Measurements from ENCODE around the gene AGBL1. TPM values are rescaled to one million over a fixed set of nuclear protein-coding genes. Genes with fewer than 3 reads are reported as not detected.

The AGBL1 gene
- total RNA-seq, 6 experiments from 2014 or later = not detected

GRCh38 chr15:86275361-86275760 is 195.7 kb downstream of the AGBL1 start:
- Histone ChIP-seq H3K9me3 (no peaks in the 10 kb centered on the region), H3K4me3 (no peak overlapping the region), H3K27ac (no peak overlapping the region), H3K4me1 (no peaks in the 10 kb centered on the region), H3K27me3 (no peaks in the 10 kb centered on the region), H3K36me3 (no peaks in the 10 kb centered on the region)
- intact Hi-C loops (cut with DNase I) = no loop called here
- WGBS (ENCODE audit: insufficient coverage, low coverage, low lambda C conversion rate, missing lambda C conversion rate) = 75% methylated on average over 1 of the region's 1 CpG
- no peak for ATAC-seq
- no peak for DNase-seq
- TF ChIP-seq CTCF (IDR thresholded peaks at IDR 0.05) (no peak), POLR2A (IDR thresholded peaks at IDR 0.05) (no peak)

DNA sequence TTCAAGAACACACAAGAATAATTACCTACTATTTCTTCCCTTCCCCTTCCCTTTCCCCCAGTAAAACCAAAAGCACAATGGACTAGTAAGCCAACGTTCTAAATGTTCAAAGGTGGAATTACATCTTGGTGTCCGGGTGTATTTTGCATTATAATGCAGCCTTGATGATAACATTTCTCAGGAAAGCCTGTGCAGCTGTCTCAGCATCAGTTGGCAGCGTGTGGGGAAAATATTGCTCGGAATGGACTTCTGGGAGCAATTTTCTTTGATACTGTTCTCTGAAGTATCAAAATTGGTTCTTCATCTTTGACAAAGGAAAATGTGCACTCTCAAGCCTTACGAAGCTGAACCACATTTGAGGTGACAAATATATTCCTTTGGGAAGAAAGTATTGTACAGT is 198.9 kb downstream of the AGBL1 start:
- intact Hi-C loops (cut with DNase I) = no loop called here
- WGBS (ENCODE audit: insufficient coverage, low coverage, low lambda C conversion rate, missing lambda C conversion rate) = 48% methylated on average over 5 of the region's 5 CpGs

GRCh38 chr15:86284635-86285034 is 205.0 kb downstream of the AGBL1 start:
- H3K9me3 ChIP-seq = no peaks in the 10 kb centered on the region
- DNase-seq = no peak
- intact Hi-C loops (cut with DNase I) = no loop called here
- H3K27me3 ChIP-seq = no peaks in the 10 kb centered on the region
- TF ChIP-seq POLR2A (IDR thresholded peaks at IDR 0.05) = no peak
- no peak for TF ChIP-seq CTCF (IDR thresholded peaks at IDR 0.05)
- no peak for ATAC-seq
- no peaks in the 10 kb centered on the region for H3K36me3 ChIP-seq
- H3K4me3 ChIP-seq = no peak overlapping the region
- no peak overlapping the region for H3K27ac ChIP-seq
- no peaks in the 10 kb centered on the region for H3K4me1 ChIP-seq

More for the DNA sequence above, 198.9 kb downstream of the AGBL1 start:
- H3K27ac ChIP-seq = no peak overlapping the region
- TF ChIP-seq CTCF (IDR thresholded peaks at IDR 0.05) = no peak
- TF ChIP-seq POLR2A (IDR thresholded peaks at IDR 0.05) = no peak
- H3K27me3 ChIP-seq = no peaks in the 10 kb centered on the region
- H3K4me3 ChIP-seq = no peak overlapping the region
- H3K4me1 ChIP-seq = no peaks in the 10 kb centered on the region
- no peaks in the 10 kb centered on the region for H3K9me3 ChIP-seq
- H3K36me3 ChIP-seq = no peaks in the 10 kb centered on the region
- ATAC-seq (no peak), DNase-seq (no peak)

DNA sequence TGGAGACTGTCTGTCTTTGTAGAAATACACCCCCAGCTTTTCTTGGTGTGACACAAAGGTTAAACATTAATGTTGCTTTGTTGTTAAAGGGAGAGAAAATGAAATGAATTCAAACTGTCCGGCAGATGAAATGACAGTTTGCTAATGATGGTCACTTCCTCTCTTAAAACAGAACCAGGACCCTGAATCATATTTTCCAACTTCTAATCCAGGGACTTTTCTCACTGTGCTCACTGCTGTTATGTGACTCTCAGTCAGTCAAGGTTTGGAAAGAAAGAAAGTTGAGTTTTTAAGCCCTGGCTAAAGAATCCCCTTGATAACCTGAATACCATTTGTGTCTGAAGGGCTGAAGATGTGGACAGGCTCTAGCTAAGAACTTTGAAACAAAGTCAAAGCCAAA is 215.8 kb downstream of the AGBL1 start:
- intact Hi-C loops (cut with DNase I) = no loop called here
- 44% methylated on average over 1 of the region's 1 CpG for WGBS (ENCODE audit: insufficient coverage, low coverage, low lambda C conversion rate, missing lambda C conversion rate)
- ATAC-seq (no peak), DNase-seq (no peak)
- TF ChIP-seq CTCF (IDR thresholded peaks at IDR 0.05) = no peak
- H3K36me3 ChIP-seq = no peaks in the 10 kb centered on the region
- H3K9me3 ChIP-seq = no peaks in the 10 kb centered on the region
- H3K27ac ChIP-seq = no peak overlapping the region
- no peak overlapping the region for H3K4me3 ChIP-seq
- no peaks in the 10 kb centered on the region for H3K27me3 ChIP-seq
- no peaks in the 10 kb centered on the region for H3K4me1 ChIP-seq

DNA sequence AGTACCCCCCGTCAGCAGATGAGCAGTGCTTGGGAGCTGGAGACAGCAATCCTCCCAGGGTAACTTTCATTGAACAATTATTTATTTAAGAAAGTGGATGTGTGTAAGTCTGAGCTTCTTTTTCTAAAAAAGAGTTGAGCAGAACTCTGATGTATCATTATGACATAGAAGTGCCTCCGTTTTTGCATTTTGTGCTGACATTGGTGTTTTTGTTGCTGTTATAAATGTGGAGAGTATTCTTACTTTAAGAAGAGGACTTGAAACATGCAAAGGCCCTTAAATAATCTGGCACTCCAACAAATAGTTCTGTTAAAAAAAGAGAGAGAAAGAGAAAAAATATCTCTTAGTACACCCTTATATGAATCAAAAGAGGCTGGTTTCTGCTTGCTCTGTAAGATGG is 217.1 kb downstream of the AGBL1 start:
- no peaks in the 10 kb centered on the region for H3K4me1 ChIP-seq
- no peak for TF ChIP-seq CTCF (IDR thresholded peaks at IDR 0.05)
- no peak for TF ChIP-seq POLR2A (IDR thresholded peaks at IDR 0.05)
- H3K4me3 ChIP-seq = no peak overlapping the region
- H3K27ac ChIP-seq = no peak overlapping the region
- ATAC-seq (no peak), DNase-seq (no peak)
- no peaks in the 10 kb centered on the region for H3K9me3 ChIP-seq
- no peaks in the 10 kb centered on the region for H3K36me3 ChIP-seq
- intact Hi-C loops (cut with DNase I) = no loop called here
- no peaks in the 10 kb centered on the region for H3K27me3 ChIP-seq
- 28% methylated on average over 2 of the region's 2 CpGs for WGBS (ENCODE audit: insufficient coverage, low coverage, low lambda C conversion rate, missing lambda C conversion rate)

Measured in right lobe of liver (tissue), 6 donors.